Stimulated activated naive B cell treated with anti-CD40 and anti-IgM and Interleukin-4, amounts not matched to agents 10 μg/mL and 1 μg/mL and 100 μg/mL, for 72 hours (primary cell): ENCODE measurements around the gene TRANK1.
"Not testable (repeated sequence)": the region's sequence is repeated elsewhere in the genome, so short reads cannot be mapped to it uniquely, and the experiment has no call there.

Experiments used
- ATAC-seq, 2 donors: fragments of 150-1000 bp; cut with Tn5 transposase; replicated peaks; 2 replicates each; pipeline ENCODE4 v1.10.0; 2021; ENCODE audit warnings: moderate library complexity in 1 of 2
- DNase-seq: peaks from one replicate; pipeline ENCODE4 v3.0.0; 2021
- H3K27ac Mint-ChIP-seq: one replicate; pipeline ENCODE4 v1.8.0; 2022; ENCODE audit warnings: mild to moderate bottlenecking, mixed read lengths
- H3K27me3 Mint-ChIP-seq, 2 donors: one replicate each; pipeline ENCODE4 v1.8.0; 2022; ENCODE audit warnings: mixed read lengths in 2 of 2
- H3K36me3 Mint-ChIP-seq, 2 donors: one replicate each; pipeline ENCODE4 v1.8.0; 2022; ENCODE audit warnings: mixed read lengths in 2 of 2, mild to moderate bottlenecking in 1 of 2
- H3K4me1 Mint-ChIP-seq, 2 donors: one replicate each; pipeline ENCODE4 v1.8.0; 2022; ENCODE audit warnings: mixed read lengths in 2 of 2, mild to moderate bottlenecking in 1 of 2
- H3K4me3 Mint-ChIP-seq, 2 donors: one replicate each; pipeline ENCODE4 v1.8.0; 2022; ENCODE audit warnings: mild to moderate bottlenecking in 2 of 2, mixed read lengths in 2 of 2, moderate library complexity in 1 of 2
- H3K9me3 Mint-ChIP-seq, 2 donors: one replicate each; pipeline ENCODE4 v1.8.0; 2022; ENCODE audit warnings: mixed read lengths in 2 of 2, mild to moderate bottlenecking in 1 of 2

TRANK1 gene

DNA sequence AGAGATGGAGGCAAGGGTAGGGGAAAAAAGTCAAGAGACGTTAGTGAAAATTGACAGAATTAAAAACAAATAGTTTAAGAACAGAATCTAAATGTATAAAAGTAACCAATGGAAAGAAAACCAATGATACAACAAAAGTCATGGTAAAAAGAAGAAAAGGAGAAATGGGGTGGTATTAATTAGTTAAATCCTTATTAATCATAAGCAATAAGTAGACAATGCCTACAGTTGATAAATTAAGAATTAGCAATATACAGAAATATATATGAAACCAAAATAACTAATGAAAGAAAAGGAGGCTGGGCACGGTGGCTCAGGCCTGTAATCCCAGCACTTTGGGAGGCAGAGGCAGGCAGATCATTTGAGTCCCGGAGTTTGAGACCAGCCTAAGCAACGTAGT, 24.2 kb upstream of the TRANK1 start:
- Mint-ChIP-seq H3K4me3 (peak overlapping the region; percentile 21 to 68), H3K27me3 (no peaks in the 10 kb centered on the region), H3K9me3 (no peaks in the 10 kb centered on the region), H3K27ac (peak overlapping the region; percentile 95), H3K36me3 (no peaks in the 10 kb centered on the region), H3K4me1 (peaks cover 29 to 36% of the 10 kb centered on the region in 2 donors)
- no peak for ATAC-seq
- no peak for DNase-seq

DNA sequence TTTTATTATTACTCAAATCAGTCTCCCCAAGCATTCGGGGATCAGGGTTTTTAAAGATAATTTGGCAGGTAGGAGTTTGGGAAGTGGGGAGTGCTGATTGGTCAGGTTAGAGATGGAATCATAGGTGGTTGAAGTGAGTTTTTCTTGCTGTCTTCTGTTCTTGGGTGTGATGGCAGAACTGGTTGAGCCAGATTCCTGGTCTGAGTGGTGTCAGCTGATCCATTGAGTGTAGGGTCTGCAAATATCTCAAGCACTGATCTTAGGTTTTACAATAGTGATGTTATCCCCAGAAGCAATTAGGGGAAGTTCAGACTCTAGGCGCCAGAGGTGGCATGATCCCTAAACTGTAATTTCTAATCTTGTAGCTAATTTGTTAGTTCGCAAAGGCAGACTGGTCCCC, 20.6 kb upstream of the TRANK1 start:
- Mint-ChIP-seq H3K27me3 (no peaks in the 10 kb centered on the region), H3K4me1 (peaks cover 23 to 31% of the 10 kb centered on the region in 2 donors), H3K27ac (no peak overlapping the region), H3K36me3 (no peaks in the 10 kb centered on the region), H3K4me3 (no peak overlapping the region), H3K9me3 (no peaks in the 10 kb centered on the region)
- no peak for DNase-seq
- no peak for ATAC-seq

GRCh38 chr3:36964817-36965216, 20.0 kb upstream of the TRANK1 start:
- Mint-ChIP-seq H3K27me3 (no peaks in the 10 kb centered on the region), H3K36me3 (no peaks in the 10 kb centered on the region), H3K4me1 (peaks cover 20 to 25% of the 10 kb centered on the region in 2 donors), H3K9me3 (no peaks in the 10 kb centered on the region), H3K4me3 (no peak overlapping the region), H3K27ac (no peak overlapping the region)
- DNase-seq: no peak
- peak; percentile 86 to 87 for ATAC-seq

GRCh38 chr3:36964331-36964730, 19.5 kb upstream of the TRANK1 start:
- ATAC-seq: no peak
- Mint-ChIP-seq H3K9me3 (no peaks in the 10 kb centered on the region), H3K36me3 (no peaks in the 10 kb centered on the region), H3K4me1 (peaks cover 15 to 20% of the 10 kb centered on the region in 2 donors), H3K27me3 (no peaks in the 10 kb centered on the region), H3K27ac (no peak overlapping the region), H3K4me3 (no peak overlapping the region)
- no peak for DNase-seq

GRCh38 chr3:36963008-36963407, 18.2 kb upstream of the TRANK1 start:
- H3K4me1 Mint-ChIP-seq: peaks cover 16 to 23% of the 10 kb centered on the region in 2 donors
- H3K36me3 Mint-ChIP-seq, H3K9me3 Mint-ChIP-seq, DNase-seq, H3K27ac Mint-ChIP-seq, ATAC-seq, H3K27me3 Mint-ChIP-seq, H3K4me3 Mint-ChIP-seq: not testable (repeated sequence)

GRCh38 chr3:36960502-36960901, 15.6 kb upstream of the TRANK1 start:
- Mint-ChIP-seq H3K9me3 (no peaks in the 10 kb centered on the region), H3K4me3 (no peak overlapping the region), H3K27ac (no peak overlapping the region), H3K27me3 (no peaks in the 10 kb centered on the region), H3K36me3 (no peaks in the 10 kb centered on the region), H3K4me1 (peaks cover 22 to 33% of the 10 kb centered on the region in 2 donors)
- no peak for DNase-seq
- no peak for ATAC-seq

GRCh38 chr3:36959821-36960220, 15.0 kb upstream of the TRANK1 start:
- ATAC-seq (no peak), DNase-seq (no peak)
- Mint-ChIP-seq H3K36me3 (no peaks in the 10 kb centered on the region), H3K27me3 (no peaks in the 10 kb centered on the region), H3K27ac (no peak overlapping the region), H3K4me1 (peaks cover 19 to 30% of the 10 kb centered on the region in 2 donors), H3K4me3 (no peak overlapping the region), H3K9me3 (no peaks in the 10 kb centered on the region)

DNA sequence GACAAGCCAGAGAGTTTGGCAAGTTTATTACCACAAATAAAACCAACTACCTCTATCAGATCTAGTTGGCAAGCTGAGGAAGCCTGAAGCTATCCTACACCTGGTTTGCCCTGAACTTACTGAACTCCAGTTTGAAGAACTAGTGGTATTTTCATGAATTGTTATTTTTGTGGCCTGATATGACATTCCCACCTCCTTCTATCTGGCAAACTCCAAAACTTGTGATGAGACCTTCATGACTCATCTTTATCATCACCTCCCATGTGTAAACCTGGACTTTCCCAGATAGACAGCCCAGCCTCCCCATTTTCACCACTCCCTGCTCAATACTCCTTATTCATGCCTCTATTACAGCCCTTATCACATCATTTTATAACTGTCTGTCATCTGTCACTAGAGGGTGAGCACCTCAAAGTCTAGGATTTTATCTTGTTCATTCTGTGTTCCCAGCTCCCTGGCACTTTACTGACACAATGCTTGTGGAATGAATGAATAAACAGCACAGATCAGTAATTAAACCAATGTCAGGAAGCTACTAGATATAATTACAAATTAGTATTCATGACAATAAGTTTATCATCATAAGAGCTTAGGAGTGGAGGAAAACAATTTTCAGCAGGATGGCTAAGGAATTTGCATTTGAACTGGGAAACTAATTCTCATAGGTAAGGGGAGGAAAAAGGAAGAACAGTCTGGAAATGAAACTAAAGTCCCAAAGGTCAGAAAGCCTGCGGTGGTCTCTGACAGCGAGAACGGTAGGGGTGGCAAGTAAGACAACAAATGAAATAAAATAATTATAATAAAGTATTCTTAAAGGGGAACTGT, 13.2 kb upstream of the TRANK1 start:
- no peak for DNase-seq
- peaks cover 17 to 25% of the 10 kb centered on the region in 2 donors for H3K4me1 Mint-ChIP-seq
- H3K4me3 Mint-ChIP-seq: no peak overlapping the region
- no peaks in the 10 kb centered on the region for H3K36me3 Mint-ChIP-seq
- no peaks in the 10 kb centered on the region for H3K9me3 Mint-ChIP-seq
- peak in 1 of 2 donors; percentile 27 for ATAC-seq
- H3K27me3 Mint-ChIP-seq: no peaks in the 10 kb centered on the region
- H3K27ac Mint-ChIP-seq: no peak overlapping the region

DNA sequence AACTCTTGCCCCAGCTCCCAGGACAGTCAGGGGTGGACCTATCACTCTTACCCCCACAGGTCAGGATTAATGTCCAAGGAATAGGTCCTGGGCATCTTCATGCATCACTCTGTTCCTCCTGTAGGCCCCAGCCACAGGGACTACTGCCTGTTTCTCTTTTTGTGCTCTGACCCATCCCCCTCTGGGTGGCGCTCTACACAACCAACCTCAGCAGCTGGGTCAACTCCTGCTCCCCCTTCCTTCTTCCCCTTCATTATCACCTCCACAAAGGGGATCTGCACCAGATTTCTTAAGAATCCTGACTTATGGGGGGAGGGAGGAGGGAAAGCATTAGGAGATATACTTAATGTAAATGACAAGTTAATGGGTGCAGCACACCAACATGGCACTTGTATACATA, 12.2 kb upstream of the TRANK1 start:
- H3K4me1 Mint-ChIP-seq: peaks cover 17 to 25% of the 10 kb centered on the region in 2 donors

DNA sequence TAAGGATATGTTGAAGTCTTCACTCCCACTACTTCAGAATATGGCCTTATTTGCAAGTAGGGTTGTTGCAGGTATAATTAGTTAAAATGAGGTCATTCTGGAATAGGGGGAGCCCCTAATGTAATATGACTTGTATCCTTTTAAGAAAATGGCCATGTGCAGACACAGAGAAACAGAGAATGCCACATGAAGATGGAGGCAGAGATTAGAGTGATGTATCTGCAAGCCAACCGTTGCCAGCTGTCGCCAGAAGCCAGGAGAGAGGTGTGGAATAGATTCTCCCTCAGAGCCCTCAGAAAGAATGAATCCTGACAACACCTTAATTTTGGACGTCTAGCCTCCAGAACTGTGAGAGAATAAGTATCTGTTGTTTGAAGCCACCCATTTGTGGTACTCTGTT, 11.3 kb upstream of the TRANK1 start:
- DNase-seq (no peak), ATAC-seq (no peak)
- no peak overlapping the region for H3K4me3 Mint-ChIP-seq
- H3K27ac Mint-ChIP-seq: no peak overlapping the region
- H3K9me3 Mint-ChIP-seq: no peaks in the 10 kb centered on the region
- H3K36me3 Mint-ChIP-seq: no peaks in the 10 kb centered on the region
- H3K4me1 Mint-ChIP-seq: peaks cover 17 to 25% of the 10 kb centered on the region in 2 donors
- H3K27me3 Mint-ChIP-seq: no peaks in the 10 kb centered on the region

More for the DNA sequence above, 12.2 kb upstream of the TRANK1 start:
- ATAC-seq (no peak), DNase-seq (no peak)
- Mint-ChIP-seq H3K9me3 (no peaks in the 10 kb centered on the region), H3K36me3 (no peaks in the 10 kb centered on the region), H3K27me3 (no peaks in the 10 kb centered on the region), H3K27ac (no peak overlapping the region), H3K4me3 (no peak overlapping the region)

DNA sequence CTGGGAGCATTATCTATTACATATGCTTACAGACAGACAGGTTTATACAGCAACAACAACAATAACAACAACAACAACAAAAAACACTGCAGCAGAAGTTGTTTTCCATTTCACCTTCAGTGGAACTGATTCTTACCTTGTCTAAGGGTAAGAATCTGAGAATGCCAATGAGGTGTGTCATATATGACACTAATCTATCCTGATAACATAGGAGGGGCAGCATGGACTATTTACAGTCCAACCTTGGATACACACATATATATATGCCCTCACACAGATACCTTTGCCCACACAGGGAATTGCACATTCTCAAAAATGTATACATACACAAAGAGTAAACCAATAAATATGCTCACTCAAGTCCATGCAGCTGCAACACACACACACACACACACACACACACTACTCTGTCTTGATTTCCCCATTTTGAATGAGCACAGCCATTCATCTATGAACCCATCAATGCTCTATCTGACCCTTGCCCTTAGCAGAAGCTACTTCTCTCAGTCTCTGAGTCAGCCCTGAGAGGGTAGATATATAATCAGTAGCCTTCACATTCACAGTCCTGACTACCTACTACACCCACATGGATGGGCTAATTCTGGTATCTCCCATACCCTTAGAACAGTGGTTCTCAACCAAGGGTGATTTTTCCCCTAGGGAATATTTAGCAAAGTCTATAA, 9.7 kb upstream of the TRANK1 start:
- H3K9me3 Mint-ChIP-seq: no peaks in the 10 kb centered on the region
- H3K4me3 Mint-ChIP-seq: no peak overlapping the region
- DNase-seq: no peak
- peak in 1 of 2 donors; percentile 42 for ATAC-seq
- H3K27me3 Mint-ChIP-seq: no peaks in the 10 kb centered on the region
- H3K36me3 Mint-ChIP-seq: no peaks in the 10 kb centered on the region
- no peak overlapping the region for H3K27ac Mint-ChIP-seq
- H3K4me1 Mint-ChIP-seq: peaks cover 17 to 25% of the 10 kb centered on the region in 2 donors

DNA sequence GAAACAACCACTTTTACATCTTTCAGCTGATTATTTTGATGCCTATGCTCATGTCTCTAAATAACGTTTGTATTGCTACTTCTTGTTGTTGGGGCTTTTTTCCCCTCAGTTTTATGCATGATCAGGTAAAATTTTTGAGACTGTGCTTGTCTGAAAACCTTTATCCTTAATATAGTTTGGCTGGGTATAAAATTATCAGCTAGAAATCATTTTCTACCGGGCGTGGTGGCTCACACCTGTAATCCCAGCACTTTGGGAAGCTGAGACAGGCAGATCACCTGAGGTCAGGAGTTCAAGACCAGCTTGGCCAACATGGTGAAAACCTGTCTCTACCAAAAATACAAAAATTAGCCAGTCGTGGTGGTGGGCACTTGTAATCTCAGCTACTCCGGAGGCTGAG, 3.0 kb upstream of the TRANK1 start:
- Mint-ChIP-seq H3K4me1 (peaks cover 4 to 10% of the 10 kb centered on the region in 2 donors), H3K36me3 (peaks cover 10 to 20% of the 10 kb centered on the region in 2 donors), H3K9me3 (peaks cover 12% of the 10 kb centered on the region in 2 donors)
- not testable (repeated sequence) for H3K27me3 Mint-ChIP-seq, DNase-seq, ATAC-seq, H3K27ac Mint-ChIP-seq, H3K4me3 Mint-ChIP-seq

DNA sequence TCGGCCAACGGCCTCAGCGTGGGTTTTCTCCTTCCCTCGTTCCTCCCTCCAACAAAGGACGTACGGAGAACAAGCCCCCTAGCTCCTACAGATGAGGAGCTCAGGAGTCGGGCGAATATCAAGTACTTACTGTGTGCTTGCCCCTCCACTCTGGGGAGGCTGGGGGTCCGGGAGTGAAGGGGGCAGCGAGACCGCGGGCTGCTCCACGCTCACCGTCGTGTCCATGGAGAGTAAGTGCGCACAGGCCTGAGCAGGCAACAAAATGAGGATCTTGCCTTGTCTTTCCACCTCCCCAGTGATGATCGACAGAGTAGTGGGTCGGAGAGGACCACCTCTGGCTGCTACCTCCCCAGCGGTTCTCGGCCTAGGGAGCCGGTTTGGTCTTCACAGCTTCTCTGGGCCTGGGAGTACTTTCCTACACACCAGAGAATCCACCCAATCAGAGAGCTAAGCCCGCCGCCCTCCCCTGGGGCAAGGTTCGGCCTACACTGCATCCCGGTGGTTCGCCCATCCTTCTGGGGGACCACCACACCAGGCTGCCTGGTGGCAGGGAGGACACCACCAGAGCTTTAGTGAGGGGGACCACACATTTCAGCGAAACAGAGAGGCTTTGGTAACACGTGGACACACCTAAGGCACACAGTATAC, 603 bp upstream of the TRANK1 start:
- Mint-ChIP-seq H3K27me3 (no peaks in the 10 kb centered on the region), H3K4me3 (peak overlapping the region; percentile 87 to 92), H3K27ac (peak overlapping the region; percentile 59), H3K9me3 (peaks cover 12% of the 10 kb centered on the region in 2 donors), H3K4me1 (peaks cover 4 to 16% of the 10 kb centered on the region in 2 donors), H3K36me3 (peaks cover 12 to 20% of the 10 kb centered on the region in 2 donors)
- ATAC-seq: no peak
- no peak for DNase-seq

DNA sequence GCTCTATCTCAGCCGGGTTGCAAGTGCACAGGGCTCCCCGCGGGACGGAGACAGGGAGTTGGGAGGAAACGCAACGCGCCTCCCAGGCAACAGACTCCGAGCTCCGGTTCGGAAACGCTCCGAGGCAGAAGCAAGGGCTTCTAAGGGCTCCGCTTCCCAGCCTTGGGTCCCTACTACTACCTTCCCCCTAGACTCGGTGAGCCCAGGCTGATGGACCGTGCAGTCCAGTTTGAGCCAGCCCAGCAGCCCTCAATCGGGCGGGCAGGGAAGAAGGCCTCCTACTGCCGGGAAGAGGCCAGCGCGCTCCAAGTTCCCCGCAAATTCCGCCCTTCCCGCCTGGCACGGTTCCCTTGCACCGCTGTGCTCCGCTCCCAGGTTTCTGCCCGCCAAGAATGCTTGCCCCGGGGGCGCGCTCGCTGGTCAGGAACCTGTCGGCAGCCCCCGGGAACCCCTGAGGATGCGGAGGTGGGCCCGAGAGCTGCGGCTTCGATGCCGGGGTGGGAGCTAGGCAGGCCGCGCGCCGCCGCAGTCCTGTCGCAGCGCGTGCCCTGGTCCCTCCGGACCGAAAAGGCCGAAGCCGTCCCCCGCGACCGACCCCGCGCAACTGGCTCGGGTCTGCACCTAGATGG, 728 bp downstream of the TRANK1 start:
- DNase-seq: peak; percentile 27
- H3K27ac Mint-ChIP-seq: peak overlapping the region; percentile 85
- peak overlapping the region; percentile 87 to 92 for H3K4me3 Mint-ChIP-seq
- peaks cover 12 to 17% of the 10 kb centered on the region in 2 donors for H3K36me3 Mint-ChIP-seq
- ATAC-seq: peak; percentile 69 to 71
- peaks cover 10 to 12% of the 10 kb centered on the region in 2 donors for H3K9me3 Mint-ChIP-seq
- peaks cover 7 to 16% of the 10 kb centered on the region in 2 donors for H3K4me1 Mint-ChIP-seq
- no peaks in the 10 kb centered on the region for H3K27me3 Mint-ChIP-seq
